ENCODE measurements around the gene RPS25. TPM values are rescaled to one million over a fixed set of nuclear protein-coding genes. Genes with fewer than 3 reads are reported as not detected.
"Not testable (repeated sequence)": the region's sequence is repeated elsewhere in the genome, so short reads cannot be mapped to it uniquely, and the experiment has no call there.

The RPS25 gene
- 1,000 to 10,000 TPM; 1,565 to 1,602 (median 1,576) TPM for total RNA-seq

GRCh38 chr11:119018074-119018938 is at the start of gene RPS25, which contains the start of gene TRAPPC4:
Gene RPS25, minus strand, starts transcription at chr11:119018343. Its CDS starts 59 bp downstream, at chr11:119018284.
Gene TRAPPC4, plus strand, starts transcription at chr11:119018766. Its CDS starts 30 bp downstream, at chr11:119018796.
- Mint-ChIP-seq H3K9me3 (no peaks in the 10 kb centered on the region), H3K4me1 (ENCODE audit: low read depth) (peaks cover 53% of the 10 kb centered on the region), H3K27me3 (ENCODE audit: low read depth) (no peaks in the 10 kb centered on the region), H3K36me3 (ENCODE audit: insufficient read depth) (peaks cover 41% of the 10 kb centered on the region), H3K4me3 (peak within 1 kb of the TSS; percentile 99)
- ATAC-seq (peak; percentile 89), DNase-seq (peak; percentile 90)

GRCh38 chr11:119067371-119068222 is 49.5 kb upstream of the RPS25 start, which contains the start of gene VPS11:
Gene VPS11, plus strand, starts transcription at chr11:119067818. Its CDS starts 6 bp downstream, at chr11:119067824.
- ATAC-seq = peak; percentile 98
- H3K9me3 Mint-ChIP-seq = no peaks in the 10 kb centered on the region
- no peaks in the 10 kb centered on the region for H3K27me3 Mint-ChIP-seq (ENCODE audit: low read depth)
- peak within 1 kb of the TSS; percentile 94 for H3K4me3 Mint-ChIP-seq
- H3K36me3 Mint-ChIP-seq (ENCODE audit: insufficient read depth) = peaks cover 17% of the 10 kb centered on the region
- DNase-seq = peak; percentile 97
- H3K4me1 Mint-ChIP-seq (ENCODE audit: low read depth) = peaks cover 48% of the 10 kb centered on the region

GRCh38 chr11:119065369-119065768 is 47.2 kb upstream of the RPS25 start:
- H3K36me3 Mint-ChIP-seq (ENCODE audit: insufficient read depth) = peaks cover 8% of the 10 kb centered on the region
- H3K4me3 Mint-ChIP-seq = no peak overlapping the region
- ATAC-seq (no peak), DNase-seq (peak; percentile 32)
- H3K9me3 Mint-ChIP-seq = no peaks in the 10 kb centered on the region
- peaks cover 48% of the 10 kb centered on the region for H3K4me1 Mint-ChIP-seq (ENCODE audit: low read depth)
- no peaks in the 10 kb centered on the region for H3K27me3 Mint-ChIP-seq (ENCODE audit: low read depth)

- peaks cover 40% of the 10 kb centered on the region for H3K4me1 Mint-ChIP-seq (ENCODE audit: low read depth)
- no peaks in the 10 kb centered on the region for H3K27me3 Mint-ChIP-seq (ENCODE audit: low read depth)
- H3K9me3 Mint-ChIP-seq = no peaks in the 10 kb centered on the region
- H3K4me3 Mint-ChIP-seq = no peak overlapping the region
- ATAC-seq (no peak), DNase-seq (no peak)
- peaks cover 4% of the 10 kb centered on the region for H3K36me3 Mint-ChIP-seq (ENCODE audit: insufficient read depth)
These were observed 44.6 kb upstream of the RPS25 start for GRCh38 chr11:119062779-119063178.

GRCh38 chr11:119061256-119061655 is 43.1 kb upstream of the RPS25 start:
- ATAC-seq = no peak
- Mint-ChIP-seq H3K27me3 (ENCODE audit: low read depth) (no peaks in the 10 kb centered on the region), H3K9me3 (no peaks in the 10 kb centered on the region), H3K36me3 (ENCODE audit: insufficient read depth) (peaks cover 4% of the 10 kb centered on the region), H3K4me1 (ENCODE audit: low read depth) (peaks cover 30% of the 10 kb centered on the region), H3K4me3 (no peak overlapping the region)
- no peak for DNase-seq

- not testable (repeated sequence) for H3K27me3 Mint-ChIP-seq (ENCODE audit: low read depth); H3K9me3 Mint-ChIP-seq; H3K4me3 Mint-ChIP-seq; ATAC-seq; DNase-seq
- peaks cover 22% of the 10 kb centered on the region for H3K36me3 Mint-ChIP-seq (ENCODE audit: insufficient read depth)
- peaks cover 29% of the 10 kb centered on the region for H3K4me1 Mint-ChIP-seq (ENCODE audit: low read depth)
These were observed 41.0 kb upstream of the RPS25 start for GRCh38 chr11:119059128-119059527.

- peak within 1 kb of the TSS; percentile 95 for H3K4me3 Mint-ChIP-seq
- DNase-seq = peak; percentile 99
- H3K27me3 Mint-ChIP-seq (ENCODE audit: low read depth) = no peaks in the 10 kb centered on the region
- ATAC-seq = peak; percentile 93 to 95
- peaks cover 36% of the 10 kb centered on the region for H3K4me1 Mint-ChIP-seq (ENCODE audit: low read depth)
- peaks cover 36% of the 10 kb centered on the region for H3K36me3 Mint-ChIP-seq (ENCODE audit: insufficient read depth)
- no peaks in the 10 kb centered on the region for H3K9me3 Mint-ChIP-seq
These were observed 39.0 kb upstream of the RPS25 start, which contains the start of gene HYOU1 for GRCh38 chr11:119057000-119057769. Gene HYOU1, minus strand, starts transcription at chr11:119057205. Its CDS starts 1,045 bp downstream, at chr11:119056160.

- peak; percentile 26 for DNase-seq
- peak; percentile 10 to 12 for ATAC-seq
- Mint-ChIP-seq H3K4me1 (ENCODE audit: low read depth) (peaks cover 41% of the 10 kb centered on the region), H3K27me3 (ENCODE audit: low read depth) (no peaks in the 10 kb centered on the region), H3K4me3 (peak overlapping the region; percentile 95), H3K36me3 (ENCODE audit: insufficient read depth) (peaks cover 40% of the 10 kb centered on the region), H3K9me3 (no peaks in the 10 kb centered on the region)
These were observed 38.4 kb upstream of the RPS25 start for GRCh38 chr11:119056421-119056999.

GRCh38 chr11:119055901-119056300 is 37.8 kb upstream of the RPS25 start:
- Mint-ChIP-seq H3K4me3 (peak overlapping the region; percentile 95), H3K4me1 (ENCODE audit: low read depth) (peaks cover 44% of the 10 kb centered on the region), H3K36me3 (ENCODE audit: insufficient read depth) (peaks cover 44% of the 10 kb centered on the region), H3K9me3 (no peaks in the 10 kb centered on the region), H3K27me3 (ENCODE audit: low read depth) (no peaks in the 10 kb centered on the region)
- no peak for ATAC-seq
- no peak for DNase-seq

- H3K9me3 Mint-ChIP-seq = no peaks in the 10 kb centered on the region
- no peak for DNase-seq
- H3K4me3 Mint-ChIP-seq = peak overlapping the region; percentile 54
- no peak for ATAC-seq
- no peaks in the 10 kb centered on the region for H3K27me3 Mint-ChIP-seq (ENCODE audit: low read depth)
- peaks cover 50% of the 10 kb centered on the region for H3K36me3 Mint-ChIP-seq (ENCODE audit: insufficient read depth)
- peaks cover 44% of the 10 kb centered on the region for H3K4me1 Mint-ChIP-seq (ENCODE audit: low read depth)
These were observed 36.3 kb upstream of the RPS25 start for GRCh38 chr11:119054418-119054817.

- H3K9me3 Mint-ChIP-seq = no peaks in the 10 kb centered on the region
- H3K27me3 Mint-ChIP-seq (ENCODE audit: low read depth) = no peaks in the 10 kb centered on the region
- H3K36me3 Mint-ChIP-seq (ENCODE audit: insufficient read depth) = peaks cover 64% of the 10 kb centered on the region
- peaks cover 35% of the 10 kb centered on the region for H3K4me1 Mint-ChIP-seq (ENCODE audit: low read depth)
- no peak overlapping the region for H3K4me3 Mint-ChIP-seq
- no peak for ATAC-seq
- DNase-seq = no peak
These were observed 34.1 kb upstream of the RPS25 start for GRCh38 chr11:119052163-119052814.

GRCh38 chr11:119051440-119052162 is 33.5 kb upstream of the RPS25 start:
- Mint-ChIP-seq H3K9me3 (no peaks in the 10 kb centered on the region), H3K27me3 (ENCODE audit: low read depth) (no peaks in the 10 kb centered on the region), H3K36me3 (ENCODE audit: insufficient read depth) (peaks cover 66% of the 10 kb centered on the region), H3K4me1 (ENCODE audit: low read depth) (peaks cover 35% of the 10 kb centered on the region), H3K4me3 (no peak overlapping the region)
- ATAC-seq (peak; percentile 6 to 26), DNase-seq (no peak)
